ENCODE measurements around the gene TSEN54.

TSEN54 gene

GRCh38 chr17:75549246-75550138 lies 33.2 kb downstream of the TSEN54 start:
- peak; percentile 95 for DNase-seq

DNA sequence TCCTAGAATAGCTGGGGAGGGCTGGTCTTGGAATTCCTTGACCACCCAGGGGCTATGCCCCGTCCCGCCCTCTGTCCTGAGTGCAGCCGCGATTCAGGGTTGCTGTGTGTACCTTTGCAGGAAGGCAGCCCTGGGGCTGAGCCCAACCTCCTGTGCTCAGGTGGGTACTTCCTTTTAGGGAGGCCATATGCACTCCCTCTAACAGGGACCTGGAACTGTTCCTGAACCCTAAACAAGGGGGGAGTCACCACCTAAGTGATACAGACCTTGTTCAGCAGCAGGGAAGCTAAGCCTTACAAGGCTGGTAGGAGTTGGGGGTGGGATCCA lies 33.8 kb downstream of the TSEN54 start:
- DNase-seq, result no peak

GRCh38 chr17:75551266-75551665 lies 34.9 kb downstream of the TSEN54 start:
- no peak for DNase-seq

DNA sequence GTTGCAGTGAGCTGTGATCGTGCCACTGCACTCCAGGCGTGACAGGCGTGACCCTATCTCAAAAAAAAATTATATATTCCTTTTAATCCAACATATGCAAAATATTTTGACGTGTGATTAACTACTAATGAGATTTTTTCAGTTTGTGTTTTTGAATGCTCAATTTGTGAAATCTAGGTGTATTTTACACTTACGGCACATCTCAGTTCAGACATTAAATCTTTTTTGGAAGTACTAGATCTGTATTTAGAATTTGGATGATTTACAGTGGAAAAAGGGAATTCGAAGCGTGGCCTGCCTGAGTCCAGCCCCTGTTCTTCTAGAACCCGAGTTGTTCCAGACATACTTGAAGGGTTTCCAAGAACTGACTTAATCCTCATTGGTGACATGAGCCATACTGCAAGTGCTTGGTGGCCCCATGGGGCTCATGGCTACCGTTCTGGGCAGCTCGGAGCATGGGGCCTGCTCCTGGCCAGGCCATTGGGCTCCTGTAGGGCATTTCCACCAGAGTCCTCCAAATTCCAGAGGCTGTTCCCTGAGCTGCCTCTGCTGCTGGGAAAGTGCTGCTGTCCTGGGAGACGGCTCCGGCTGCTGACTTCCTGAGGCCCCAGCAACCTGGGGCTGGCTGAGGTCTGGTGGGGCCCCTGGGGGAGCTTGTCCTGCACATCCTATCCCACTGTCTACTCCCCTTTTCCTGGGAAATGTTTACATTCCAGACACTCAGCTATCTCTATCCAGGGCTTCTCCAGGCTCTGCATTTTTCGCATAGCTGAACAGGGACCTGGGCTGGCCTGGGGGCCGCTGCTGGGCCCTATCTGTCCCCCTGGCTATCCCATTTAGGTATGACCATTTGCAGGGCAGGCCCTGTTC lies 36.3 kb downstream of the TSEN54 start:
- no peak for DNase-seq

DNA sequence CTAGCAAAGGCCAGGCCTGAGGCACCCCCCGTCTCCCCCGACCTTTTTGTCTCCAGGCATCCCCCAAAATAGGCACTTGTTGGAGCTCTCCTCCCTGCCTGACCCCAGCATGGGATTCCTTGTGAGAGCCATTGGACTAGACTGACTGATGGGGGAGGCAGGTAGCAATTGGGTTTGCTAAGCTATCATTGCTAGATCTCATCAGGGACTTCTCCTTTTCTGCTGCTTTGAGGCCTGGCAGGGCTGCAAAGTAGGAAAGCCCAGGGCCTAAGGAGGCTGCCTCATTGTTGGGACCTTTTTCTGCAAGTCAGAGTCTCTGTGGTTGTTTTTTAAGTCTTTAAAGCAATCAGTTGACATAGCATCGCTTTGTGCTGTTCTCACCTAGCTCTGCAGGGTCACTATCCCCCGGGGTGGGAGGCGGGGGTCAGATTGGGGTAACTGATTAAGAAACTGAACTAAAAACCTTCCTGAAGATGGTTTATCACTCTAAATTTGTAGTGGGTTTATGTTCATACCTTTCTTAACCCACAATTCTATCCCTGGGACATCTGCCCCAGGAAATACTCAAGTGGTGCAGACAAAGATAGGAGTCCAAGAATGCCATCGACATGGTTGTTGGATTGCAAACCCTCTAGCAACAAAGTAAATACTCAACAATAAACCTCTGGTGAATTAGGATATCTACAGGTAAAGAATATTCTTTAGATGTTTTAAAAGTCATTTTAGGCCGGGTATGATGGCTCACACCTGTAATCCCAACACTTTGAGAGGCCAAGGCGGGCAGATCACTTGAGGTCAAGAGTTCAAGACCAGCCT lies 37.2 kb downstream of the TSEN54 start:
- no peak for DNase-seq

DNA sequence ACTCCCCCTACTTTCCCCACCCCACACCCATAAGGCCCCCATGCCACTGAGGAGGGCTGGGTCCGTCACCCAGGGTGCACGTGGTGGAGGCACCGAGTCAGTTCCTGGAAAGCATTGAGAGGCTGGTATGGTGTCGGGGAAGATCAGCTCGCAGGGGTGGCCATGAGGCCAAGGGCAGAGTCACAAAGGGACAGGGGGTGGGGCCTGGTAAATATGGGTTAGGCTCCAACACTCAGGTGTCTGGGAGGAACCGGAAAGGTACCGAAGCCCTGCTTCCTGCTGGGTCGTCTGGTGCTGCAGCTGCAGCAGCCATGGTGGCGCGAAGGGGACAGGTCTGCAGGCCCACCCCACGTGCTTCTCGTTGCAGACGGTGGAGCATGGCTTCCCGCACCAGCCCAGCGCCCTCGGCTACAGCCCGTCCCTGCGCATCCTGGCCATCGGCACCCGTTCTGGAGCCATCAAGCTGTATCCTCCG lies 39.4 kb downstream of the TSEN54 start:
- DNase-seq, result no peak

- DNase-seq, result no peak
Measured at GRCh38 chr17:75557075-75557851, 40.9 kb downstream of the TSEN54 start.

- no peak for DNase-seq
Measured at GRCh38 chr17:75557852-75558665, 41.7 kb downstream of the TSEN54 start.

DNA sequence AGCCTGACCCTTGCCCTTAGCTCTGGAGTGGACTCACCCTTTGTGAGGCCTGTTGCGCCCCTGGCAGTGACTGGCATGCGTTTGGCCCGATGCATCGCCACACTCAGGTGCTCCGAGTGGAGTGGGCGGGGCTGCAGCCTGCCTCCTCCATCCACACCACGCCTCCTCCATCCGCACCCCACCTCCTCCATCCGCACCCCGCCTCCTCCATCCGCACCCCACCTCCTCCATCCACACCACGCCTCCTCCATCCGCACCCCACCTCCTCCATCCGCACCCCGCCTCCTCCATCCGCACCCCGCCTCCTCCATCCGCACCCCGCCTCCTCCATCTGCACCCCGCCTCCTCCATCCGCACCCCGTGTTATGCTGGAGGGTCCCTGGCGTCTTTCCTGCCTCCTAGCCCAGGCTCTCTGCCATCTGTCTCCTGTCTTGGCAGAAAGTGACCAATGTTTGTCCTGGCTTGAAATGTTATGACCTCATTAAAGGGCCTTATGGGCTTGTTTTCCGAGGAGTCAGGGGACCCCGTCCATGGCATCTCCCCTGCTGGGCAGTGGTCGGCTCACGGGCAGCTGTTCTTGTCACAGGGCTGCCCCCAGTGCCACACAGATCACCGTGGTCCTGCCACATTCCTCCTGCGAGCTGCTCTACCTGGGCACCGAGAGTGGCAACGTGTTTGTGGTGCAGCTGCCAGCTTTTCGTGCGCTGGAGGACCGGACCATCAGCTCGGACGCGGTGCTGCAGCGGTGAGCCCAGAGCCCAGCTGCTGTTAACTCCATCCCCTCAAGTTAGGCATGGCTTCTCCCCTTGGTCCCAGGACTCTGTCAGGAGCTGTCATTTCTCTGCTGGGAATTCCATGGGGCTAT lies 42.6 kb downstream of the TSEN54 start:
- no peak for DNase-seq

GRCh38 chr17:75559958-75560533 lies 43.7 kb downstream of the TSEN54 start:
- DNase-seq, result no peak

DNA sequence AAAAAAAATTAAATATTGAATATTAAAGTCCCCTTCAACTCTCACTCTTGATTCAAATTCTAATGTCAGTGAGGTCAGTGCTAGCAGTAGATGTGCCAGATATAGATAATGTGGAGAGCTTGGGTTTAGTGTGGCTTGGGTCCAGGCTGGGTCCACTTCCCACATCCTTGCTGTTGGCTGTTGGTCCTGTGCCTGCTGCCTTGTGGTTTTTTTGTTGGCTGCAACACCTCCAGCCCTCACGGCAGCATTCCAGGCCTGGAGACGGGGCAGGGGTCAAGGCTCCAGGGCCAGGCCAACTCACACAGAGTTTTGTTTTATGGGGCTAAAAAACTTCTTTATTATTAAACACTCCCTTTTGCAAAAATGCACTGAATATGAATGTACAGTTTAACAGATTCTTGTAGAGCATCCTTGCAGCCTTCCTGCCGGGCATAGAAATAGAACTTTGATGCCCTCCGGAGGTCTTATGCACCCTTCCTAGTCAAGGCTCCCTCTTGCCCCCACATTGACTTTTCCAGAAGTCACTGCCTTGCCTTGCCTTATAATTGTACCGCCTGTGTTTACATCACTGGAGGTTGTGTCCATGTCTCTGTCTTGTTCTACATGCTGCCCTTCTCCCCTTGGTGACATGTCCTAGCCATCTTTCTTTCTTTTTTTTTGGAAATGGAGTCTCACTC lies 45.7 kb downstream of the TSEN54 start:
- DNase-seq, result no peak

DNA sequence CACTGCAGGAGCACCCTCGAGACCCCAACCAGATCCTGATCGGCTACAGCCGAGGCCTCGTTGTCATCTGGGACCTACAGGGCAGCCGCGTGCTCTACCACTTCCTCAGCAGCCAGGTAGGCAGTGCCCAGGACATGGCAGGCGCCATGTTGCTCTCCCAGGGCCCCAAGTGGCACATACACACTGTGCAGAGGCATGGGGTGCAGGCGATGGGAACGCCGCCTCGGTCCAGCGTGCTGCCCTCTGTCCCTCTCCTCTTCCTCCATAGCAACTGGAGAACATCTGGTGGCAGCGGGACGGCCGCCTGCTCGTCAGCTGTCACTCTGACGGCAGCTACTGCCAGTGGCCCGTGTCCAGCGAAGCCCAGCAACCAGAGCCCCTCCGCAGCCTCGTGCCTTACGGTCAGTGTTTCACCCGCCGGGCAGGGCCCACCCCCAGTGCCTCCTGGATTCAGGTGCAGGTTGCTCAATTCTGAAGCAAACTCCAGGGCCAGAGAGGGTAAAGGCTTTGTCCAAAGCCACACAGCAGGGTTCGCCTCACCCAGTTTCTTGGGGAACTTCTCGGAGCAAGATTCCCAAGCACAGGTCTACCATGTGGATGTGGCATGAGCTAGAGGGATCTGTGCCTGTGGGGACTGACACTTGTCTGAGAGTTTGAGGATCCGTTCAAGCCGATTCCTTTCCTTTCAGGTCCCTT lies 46.9 kb downstream of the TSEN54 start:
- DNase-seq, result no peak

DNA sequence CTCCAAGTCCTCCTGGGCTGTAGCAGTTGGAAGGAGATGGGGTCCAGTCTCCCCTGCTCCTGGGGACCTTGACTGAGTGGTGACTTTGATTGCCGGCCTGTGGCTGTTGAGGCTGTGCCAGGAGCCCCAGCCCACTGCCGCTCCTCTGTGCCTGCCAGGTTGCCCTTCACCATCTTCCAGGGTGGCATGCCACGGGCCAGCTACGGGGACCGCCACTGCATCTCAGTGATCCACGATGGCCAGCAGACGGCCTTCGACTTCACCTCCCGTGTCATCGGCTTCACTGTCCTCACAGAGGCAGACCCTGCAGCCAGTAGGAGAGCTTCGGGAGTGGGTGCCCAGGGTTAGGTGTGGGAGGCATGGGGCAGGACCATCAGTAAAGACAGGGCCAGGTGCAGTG lies 47.9 kb downstream of the TSEN54 start:
- DNase-seq, result no peak

GRCh38 chr17:75565066-75565465 lies 48.7 kb downstream of the TSEN54 start:
- no peak for DNase-seq

DNA sequence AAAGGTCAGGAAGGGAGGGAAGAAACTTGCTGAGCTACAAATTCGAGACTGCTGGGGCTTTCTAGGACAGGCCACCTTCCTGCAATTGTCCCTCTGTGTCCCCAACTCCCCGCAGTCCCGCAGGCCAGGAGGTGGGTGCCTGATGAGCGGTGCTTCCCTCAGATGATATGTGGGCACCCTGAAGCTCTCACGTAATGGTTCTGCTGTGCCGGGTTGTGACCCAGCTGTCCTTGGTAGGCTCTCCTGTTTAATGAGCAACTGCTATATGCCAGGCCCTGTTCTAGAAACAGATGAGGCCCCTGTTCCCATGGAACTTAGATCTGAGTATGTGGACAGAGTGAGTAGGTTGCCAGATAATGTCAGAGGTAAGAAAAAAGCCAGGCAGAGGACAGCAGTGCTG lies 49.3 kb downstream of the TSEN54 start:
- DNase-seq, result no peak

DNA sequence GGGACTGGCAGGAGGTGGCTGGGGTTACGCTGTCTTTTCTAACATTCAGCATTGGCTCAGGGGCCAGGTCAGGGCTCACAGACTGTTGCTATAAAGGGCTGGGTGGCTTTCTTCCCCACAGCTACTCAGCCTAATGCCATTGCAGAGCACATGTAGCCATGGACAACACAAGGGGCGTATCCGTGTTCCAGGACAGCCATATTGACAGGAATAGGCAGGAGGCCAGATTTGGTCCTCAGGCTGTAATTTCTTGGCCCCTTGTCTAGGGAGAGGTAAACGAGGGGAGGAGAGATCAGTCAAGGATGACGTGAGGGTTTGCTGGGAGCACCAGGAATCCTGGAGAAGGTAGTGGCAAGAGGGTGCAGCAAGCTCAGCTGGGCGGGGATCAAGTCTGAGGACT lies 50.1 kb downstream of the TSEN54 start:
- no peak for DNase-seq

- DNase-seq, result no peak
Measured at GRCh38 chr17:75566834-75567233, 50.5 kb downstream of the TSEN54 start.

GRCh38 chr17:75568412-75569255 lies 52.3 kb downstream of the TSEN54 start:
- DNase-seq, result no peak

Measured in NCI-H510A (cell line).